Measurements from ENCODE around the gene SERPINB3. TPM values are rescaled to one million over a fixed set of nuclear protein-coding genes. Genes with fewer than 3 reads are reported as not detected.
"Not testable (repeated sequence)": the region's sequence is repeated elsewhere in the genome, so short reads cannot be mapped to it uniquely, and the experiment has no call there.

Gene SERPINB3
- total RNA-seq, 4 donors from 2014 or later = not detected

GRCh38 chr18:63679820-63680606 lies 18.3 kb upstream of the SERPINB3 start:
- Histone ChIP-seq H3K4me3 (no peak overlapping the region), H3K36me3 (no peaks in the 10 kb centered on the region), H3K27ac (no peak overlapping the region), H3K9me3 (no peaks in the 10 kb centered on the region), H3K27me3 (no peaks in the 10 kb centered on the region), H3K4me1 (no peaks in the 10 kb centered on the region)
- TF ChIP-seq CTCF (IDR thresholded peaks at IDR 0.05 in 4 of 5, conservative IDR thresholded peaks at IDR 0.05 in 1 of 5) (no peak), POLR2A (IDR thresholded peaks at IDR 0.05) (no peak)
- DNase-seq (no peak), ATAC-seq (no peak)
- intact Hi-C loops (cut with DNase I; ENCODE audit: low total_unique reads) = no loop called here
- in situ Hi-C loops (cut with MboI; ENCODE audit: low sequenced_read_pairs in 4 of 4) = no loop called here

- no peak for DNase-seq
- Histone ChIP-seq H3K9me3 (no peaks in the 10 kb centered on the region), H3K27ac (no peak overlapping the region), H3K4me1 (no peaks in the 10 kb centered on the region), H3K36me3 (no peaks in the 10 kb centered on the region), H3K4me3 (no peak overlapping the region), H3K27me3 (no peaks in the 10 kb centered on the region)
- TF ChIP-seq CTCF (IDR thresholded peaks at IDR 0.05 in 4 of 5, conservative IDR thresholded peaks at IDR 0.05 in 1 of 5) (no peak), POLR2A (IDR thresholded peaks at IDR 0.05) (no peak)
- no peak for ATAC-seq
- intact Hi-C loops (cut with DNase I; ENCODE audit: low total_unique reads) (no loop called here), in situ Hi-C loops (cut with MboI; ENCODE audit: low sequenced_read_pairs in 4 of 4) (no loop called here)
These were observed 16.0 kb upstream of the SERPINB3 start for GRCh38 chr18:63677500-63678225.

GRCh38 chr18:63676526-63677323 lies 15.0 kb upstream of the SERPINB3 start:
- Histone ChIP-seq H3K36me3 (no peaks in the 10 kb centered on the region), H3K27ac (no peak overlapping the region), H3K9me3 (no peaks in the 10 kb centered on the region), H3K4me1 (no peaks in the 10 kb centered on the region), H3K27me3 (no peaks in the 10 kb centered on the region), H3K4me3 (no peak overlapping the region)
- DNase-seq = no peak
- ATAC-seq = no peak
- intact Hi-C loops (cut with DNase I; ENCODE audit: low total_unique reads) = no loop called here
- TF ChIP-seq POLR2A (IDR thresholded peaks at IDR 0.05) = no peak
- no peak for TF ChIP-seq CTCF (IDR thresholded peaks at IDR 0.05 in 4 of 5, conservative IDR thresholded peaks at IDR 0.05 in 1 of 5)
- in situ Hi-C loops (cut with MboI; ENCODE audit: low sequenced_read_pairs in 4 of 4) = no loop called here

- TF ChIP-seq CTCF (IDR thresholded peaks at IDR 0.05 in 4 of 5, conservative IDR thresholded peaks at IDR 0.05 in 1 of 5) = no peak
- no peak for TF ChIP-seq POLR2A (IDR thresholded peaks at IDR 0.05)
- ATAC-seq (no peak), DNase-seq (no peak)
- Histone ChIP-seq H3K36me3 (no peaks in the 10 kb centered on the region), H3K27me3 (no peaks in the 10 kb centered on the region), H3K4me3 (no peak overlapping the region), H3K9me3 (no peaks in the 10 kb centered on the region), H3K27ac (no peak overlapping the region), H3K4me1 (no peaks in the 10 kb centered on the region)
- intact Hi-C loops (cut with DNase I; ENCODE audit: low total_unique reads) (no loop called here), in situ Hi-C loops (cut with MboI; ENCODE audit: low sequenced_read_pairs in 4 of 4) (no loop called here)
These were observed 2.9 kb upstream of the SERPINB3 start for GRCh38 chr18:63664571-63664970.

- H3K9me3 ChIP-seq; in situ Hi-C loops (cut with MboI; ENCODE audit: low sequenced_read_pairs in 4 of 4); H3K36me3 ChIP-seq; H3K4me1 ChIP-seq; intact Hi-C loops (cut with DNase I; ENCODE audit: low total_unique reads); H3K27me3 ChIP-seq; H3K4me3 ChIP-seq; ATAC-seq; H3K27ac ChIP-seq; DNase-seq: not testable (repeated sequence)
These were observed 2.8 kb downstream of the SERPINB3 start for GRCh38 chr18:63658920-63659319.

- H3K27me3 ChIP-seq; H3K27ac ChIP-seq; H3K4me3 ChIP-seq; H3K9me3 ChIP-seq; intact Hi-C loops (cut with DNase I; ENCODE audit: low total_unique reads); DNase-seq; H3K4me1 ChIP-seq; in situ Hi-C loops (cut with MboI; ENCODE audit: low sequenced_read_pairs in 4 of 4); ATAC-seq; H3K36me3 ChIP-seq: not testable (repeated sequence)
These were observed 11.4 kb downstream of the SERPINB3 start for GRCh38 chr18:63650271-63650670.
